GM19043 (cell line): Measurements from ENCODE around the gene ANKRD30A.
"Not testable (repeated sequence)": the region's sequence is repeated elsewhere in the genome, so short reads cannot be mapped to it uniquely, and the experiment has no call there.

Source experiments
- ATAC-seq: cut with Tn5 transposase; IDR thresholded peaks from one replicate; pipeline ENCODE4 v1.9.1; 2021; ENCODE audit warnings: low read depth; ENCODE audit not compliant: unreplicated experiment

ANKRD30A gene

GRCh38 chr10:37246637-37247036 is 121.2 kb downstream of the ANKRD30A start:
- ATAC-seq: no peak

GRCh38 chr10:37255837-37256236 is 130.4 kb downstream of the ANKRD30A start:
- not testable (repeated sequence) for ATAC-seq

DNA sequence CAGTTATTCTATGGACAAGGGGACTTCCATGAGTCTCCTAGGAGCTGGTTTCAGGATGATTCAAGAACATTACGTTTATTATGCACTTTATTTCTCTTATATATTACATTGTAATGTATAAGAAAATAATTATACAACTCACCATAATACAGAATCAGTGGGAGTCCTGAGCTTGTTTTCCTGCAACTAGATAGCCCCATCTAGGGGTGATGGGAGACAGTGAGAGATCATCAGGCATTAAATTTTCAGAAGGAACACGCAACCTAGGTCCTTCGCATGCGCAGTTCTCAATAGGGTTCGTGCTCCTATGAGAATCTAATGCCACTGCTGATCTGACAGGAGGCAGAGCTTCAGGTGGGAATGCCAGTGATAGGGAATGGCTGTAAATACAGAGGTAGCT is 137.9 kb downstream of the ANKRD30A start:
- ATAC-seq: no peak

DNA sequence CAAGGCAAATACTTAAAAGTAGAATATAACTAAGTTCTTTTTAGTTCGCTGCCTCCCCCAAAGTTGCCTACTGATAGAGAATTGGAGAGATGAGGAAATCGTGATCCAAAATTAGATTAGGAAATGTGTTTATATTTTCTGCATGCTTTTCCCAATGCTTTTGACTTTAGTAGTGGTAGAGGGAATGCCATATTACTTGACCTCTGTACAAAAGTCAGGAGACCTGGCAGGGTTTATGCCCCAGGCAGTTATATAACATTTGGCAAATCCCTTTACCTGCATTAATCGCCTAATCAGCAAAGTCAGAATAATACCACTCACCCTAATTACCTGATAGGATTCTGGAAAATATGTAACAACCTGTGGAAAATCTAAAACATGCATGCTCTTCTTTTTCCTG is 142.9 kb downstream of the ANKRD30A start:
- ATAC-seq: no peak

GRCh38 chr10:37269554-37270256 is 144.3 kb downstream of the ANKRD30A start:
- ATAC-seq: no peak

GRCh38 chr10:37275216-37275777 is 149.9 kb downstream of the ANKRD30A start:
- ATAC-seq: no peak

- ATAC-seq: no peak
These were observed 159.7 kb downstream of the ANKRD30A start for GRCh38 chr10:37285063-37285462.

GRCh38 chr10:37289833-37290464 is 164.6 kb downstream of the ANKRD30A start:
- no peak for ATAC-seq

- ATAC-seq: no peak
These were observed 175.9 kb downstream of the ANKRD30A start for GRCh38 chr10:37301271-37301670.

- ATAC-seq: no peak
These were observed 178.6 kb downstream of the ANKRD30A start for GRCh38 chr10:37304036-37304435.

- no peak for ATAC-seq
These were observed 189.0 kb downstream of the ANKRD30A start for GRCh38 chr10:37314350-37314749.

DNA sequence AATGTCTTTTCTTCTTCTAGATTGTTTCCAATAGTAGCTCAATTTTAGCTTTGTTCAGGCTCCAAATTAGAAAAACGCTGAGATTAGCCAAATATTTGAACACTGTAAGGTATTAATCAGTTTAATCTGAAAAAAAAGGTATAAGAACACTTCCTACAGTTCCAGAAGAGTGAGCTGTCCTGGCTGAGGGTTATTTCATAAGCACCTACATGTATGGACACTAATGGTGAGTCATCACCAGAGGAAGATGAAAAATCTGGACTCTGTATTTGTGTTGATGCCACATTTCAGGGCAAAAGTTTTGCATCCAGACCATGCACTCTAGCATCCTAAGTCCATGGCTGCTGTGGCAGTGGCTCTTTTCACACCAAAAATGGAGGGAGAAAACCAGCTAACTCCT is 189.5 kb downstream of the ANKRD30A start:
- ATAC-seq: no peak

GRCh38 chr10:37344413-37344812 is 219.0 kb downstream of the ANKRD30A start:
- no peak for ATAC-seq

DNA sequence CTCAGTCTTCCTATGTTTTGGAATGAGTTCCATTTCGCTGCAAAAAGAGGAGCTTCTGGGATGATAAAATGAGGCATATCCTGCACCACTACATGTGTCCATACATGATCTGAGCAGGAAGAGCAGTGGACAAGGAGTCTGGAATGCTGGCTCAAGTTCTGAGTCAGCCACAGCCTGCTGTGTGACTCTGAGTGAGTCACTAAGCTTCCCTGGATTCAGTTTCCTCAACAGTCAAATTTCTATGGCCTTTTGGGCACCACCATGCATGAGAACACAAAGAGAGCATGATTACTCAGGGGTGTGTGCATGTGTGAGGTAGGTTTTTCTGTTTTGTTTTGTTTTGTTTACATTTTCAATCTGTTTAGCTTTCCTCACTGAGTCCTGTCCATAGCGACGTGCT is 254.6 kb downstream of the ANKRD30A start:
- ATAC-seq: no peak

- ATAC-seq: no peak
These were observed 255.9 kb downstream of the ANKRD30A start for GRCh38 chr10:37381271-37381670.

DNA sequence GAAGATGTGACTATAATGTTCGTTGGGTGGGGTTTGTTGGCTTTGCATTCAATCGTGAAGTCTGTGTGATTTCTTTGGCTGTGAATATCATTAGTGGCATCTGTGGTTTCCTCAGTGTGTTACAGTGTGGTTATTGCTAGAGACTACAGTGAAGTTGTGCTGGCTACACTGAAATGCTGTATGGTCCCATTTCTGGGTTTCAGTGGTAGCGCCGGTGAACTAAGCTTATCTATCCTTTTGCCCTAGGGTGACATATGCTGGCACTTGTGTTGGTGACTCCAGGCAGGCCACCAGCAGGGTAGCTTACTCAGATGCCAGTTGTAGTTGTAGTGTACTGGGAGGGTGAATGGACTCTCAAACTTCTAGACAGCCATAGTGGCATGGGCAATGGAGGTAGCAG is 259.5 kb downstream of the ANKRD30A start:
- no peak for ATAC-seq

DNA sequence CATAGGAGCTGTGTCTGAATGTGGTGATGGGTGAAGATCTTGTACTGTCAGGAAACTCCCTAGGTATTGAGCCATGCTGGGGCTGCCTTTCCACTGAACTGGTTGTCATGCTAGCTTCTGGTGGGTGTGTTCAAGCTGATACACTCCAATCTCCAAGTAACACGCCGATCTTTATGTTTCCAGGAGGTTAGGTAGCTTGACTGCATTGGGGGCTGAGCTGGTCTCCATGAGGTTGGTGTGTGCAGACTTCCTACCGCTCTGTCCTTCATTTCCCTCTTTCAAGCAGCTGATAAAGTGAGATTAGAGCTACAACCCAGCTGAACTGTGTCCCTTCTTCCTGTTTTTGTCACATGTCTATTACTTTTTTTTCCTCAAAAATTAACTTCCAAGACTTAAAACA is 265.5 kb downstream of the ANKRD30A start:
- no peak for ATAC-seq

DNA sequence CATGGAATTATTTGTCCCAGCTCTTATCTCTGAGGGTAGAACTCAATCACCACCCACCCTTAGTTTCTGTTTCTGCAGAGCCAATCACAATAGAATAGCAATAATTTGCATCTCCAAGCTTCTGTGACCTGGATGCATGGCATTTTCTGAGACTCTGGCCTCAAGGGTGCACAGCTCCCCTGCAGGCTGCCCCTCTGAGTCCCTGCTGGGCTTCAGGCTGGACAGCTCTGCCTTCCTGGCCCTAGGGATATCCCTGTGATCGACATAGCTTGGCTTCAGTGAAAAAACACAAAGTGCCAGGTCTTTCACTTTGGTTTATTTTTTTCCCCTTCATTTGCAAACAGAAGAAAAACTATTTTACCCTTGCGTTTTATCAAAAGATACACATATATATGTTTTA is 275.4 kb downstream of the ANKRD30A start:
- ATAC-seq: not testable (repeated sequence)

- no peak for ATAC-seq
These were observed 275.8 kb downstream of the ANKRD30A start for GRCh38 chr10:37401225-37401624.

DNA sequence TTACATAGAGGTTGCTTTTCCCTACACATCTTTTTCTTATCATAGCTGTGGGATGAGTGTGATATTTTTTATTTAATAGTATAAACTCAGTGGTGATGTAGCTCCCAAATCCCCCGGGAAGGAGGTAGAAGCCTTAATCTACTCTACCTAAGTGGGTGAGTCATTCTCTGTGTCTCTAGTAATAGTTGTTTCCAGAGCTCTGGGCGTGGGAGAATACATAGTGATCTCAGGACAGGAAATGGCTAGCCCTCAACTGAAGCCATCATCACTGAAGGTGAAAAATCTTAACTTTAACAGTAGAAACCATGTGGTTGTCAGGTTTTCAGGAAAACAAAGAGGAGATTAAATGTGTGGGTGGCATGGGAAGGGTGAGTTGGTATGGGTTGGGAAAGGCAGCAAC is 278.4 kb downstream of the ANKRD30A start:
- no peak for ATAC-seq
